NT2/D1 (cell line): Measurements from ENCODE around the gene C19orf12.

ENCODE experiments used
- YY1 ChIP-seq: IDR thresholded peaks from 2 replicates; pipeline ENCODE4 v1.6.1; 2011; ENCODE audit not compliant: insufficient read length, insufficient read depth
- ZNF274 ChIP-seq: IDR thresholded peaks from 2 replicates; pipeline ENCODE4 v1.6.1; 2011; ENCODE audit warnings: mild to moderate bottlenecking, low read depth, low read length

GRCh38 chr19:29667901-29668341 is 47.1 kb downstream of the C19orf12 start:
- no peak for TF ChIP-seq YY1
- no peak for TF ChIP-seq ZNF274
